KOPT-K1 (cell line): ENCODE data around the gene SRR.

Experiments used
- H3K27ac ChIP-seq: fragments of 200-600 bp; sonication (generic); 2 replicates; pipeline ENCODE4 v1.5.1; 2016; ENCODE audit warnings: antibody characterized with exemption, mild to moderate bottlenecking, low read depth, low read length; ENCODE audit not compliant: poor library complexity, severe bottlenecking
- H3K36me3 ChIP-seq: fragments of 200-600 bp; sonication (generic); 2 replicates; pipeline ENCODE4 v1.5.1; 2017; ENCODE audit warnings: antibody characterized with exemption, mild to moderate bottlenecking, low read length, moderate library complexity; ENCODE audit not compliant: insufficient read depth
- H3K9me3 ChIP-seq: fragments of 200-600 bp; sonication (generic); 2 replicates; pipeline ENCODE4 v1.5.1; 2017; ENCODE audit warnings: antibody characterized with exemption, low read length, mild to moderate bottlenecking; ENCODE audit not compliant: insufficient read depth, poor library complexity, severe bottlenecking

The SRR gene

GRCh38 chr17:2275722-2276121, 28.0 kb upstream of the SRR start:
- Histone ChIP-seq H3K27ac (no peak overlapping the region), H3K9me3 (no peaks in the 10 kb centered on the region), H3K36me3 (peaks cover 75% of the 10 kb centered on the region)

- peaks cover 78% of the 10 kb centered on the region for H3K36me3 ChIP-seq
- H3K27ac ChIP-seq: no peak overlapping the region
- H3K9me3 ChIP-seq: no peaks in the 10 kb centered on the region
Measured at GRCh38 chr17:2277429-2278170, 26.1 kb upstream of the SRR start.

GRCh38 chr17:2279707-2280106, 24.0 kb upstream of the SRR start:
- H3K36me3 ChIP-seq: peaks cover 79% of the 10 kb centered on the region
- H3K27ac ChIP-seq: no peak overlapping the region
- H3K9me3 ChIP-seq: no peaks in the 10 kb centered on the region

- H3K36me3 ChIP-seq: peaks cover 93% of the 10 kb centered on the region
- H3K27ac ChIP-seq: no peak overlapping the region
Measured at GRCh38 chr17:2282297-2282873, 21.4 kb upstream of the SRR start.

GRCh38 chr17:2283302-2283701, 20.4 kb upstream of the SRR start:
- no peaks in the 10 kb centered on the region for H3K9me3 ChIP-seq
- peaks cover 97% of the 10 kb centered on the region for H3K36me3 ChIP-seq
- no peak overlapping the region for H3K27ac ChIP-seq

More at GRCh38 chr17:2282297-2282873, 21.4 kb upstream of the SRR start:
- H3K9me3 ChIP-seq: no peaks in the 10 kb centered on the region

GRCh38 chr17:2289878-2290478, 13.8 kb upstream of the SRR start:
- H3K36me3 ChIP-seq: peaks cover 98% of the 10 kb centered on the region
- H3K9me3 ChIP-seq: no peaks in the 10 kb centered on the region
- no peak overlapping the region for H3K27ac ChIP-seq

- peaks cover 99% of the 10 kb centered on the region for H3K36me3 ChIP-seq
- H3K9me3 ChIP-seq: no peaks in the 10 kb centered on the region
- H3K27ac ChIP-seq: no peak overlapping the region
Measured at GRCh38 chr17:2292100-2292499, 11.7 kb upstream of the SRR start.

- Histone ChIP-seq H3K9me3 (no peaks in the 10 kb centered on the region), H3K27ac (no peak overlapping the region), H3K36me3 (peaks cover 100% of the 10 kb centered on the region)
Measured at GRCh38 chr17:2295575-2295974, 8.2 kb upstream of the SRR start.

- Histone ChIP-seq H3K9me3 (no peaks in the 10 kb centered on the region), H3K36me3 (peaks cover 96% of the 10 kb centered on the region), H3K27ac (no peak overlapping the region)
Measured at GRCh38 chr17:2297023-2297422, 6.7 kb upstream of the SRR start.

- H3K27ac ChIP-seq: no peak overlapping the region
- H3K36me3 ChIP-seq: peaks cover 74% of the 10 kb centered on the region
- no peaks in the 10 kb centered on the region for H3K9me3 ChIP-seq
Measured at GRCh38 chr17:2299136-2299535, 4.6 kb upstream of the SRR start.

GRCh38 chr17:2299756-2300155, 4.0 kb upstream of the SRR start:
- Histone ChIP-seq H3K27ac (no peak overlapping the region), H3K36me3 (peaks cover 68% of the 10 kb centered on the region), H3K9me3 (no peaks in the 10 kb centered on the region)

GRCh38 chr17:2302778-2303203, 959 bp upstream of the SRR start:
- no peaks in the 10 kb centered on the region for H3K9me3 ChIP-seq
- H3K36me3 ChIP-seq: peaks cover 41% of the 10 kb centered on the region
- H3K27ac ChIP-seq: peak overlapping the region; percentile 85

GRCh38 chr17:2304931-2305330, 1.2 kb downstream of the SRR start:
- H3K27ac ChIP-seq: no peak overlapping the region

GRCh38 chr17:2309338-2310154, 5.8 kb downstream of the SRR start:
- no peak overlapping the region for H3K27ac ChIP-seq
- H3K9me3 ChIP-seq: no peaks in the 10 kb centered on the region
- H3K36me3 ChIP-seq: peaks cover 13% of the 10 kb centered on the region

More at GRCh38 chr17:2304931-2305330, 1.2 kb downstream of the SRR start:
- no peaks in the 10 kb centered on the region for H3K9me3 ChIP-seq
- H3K36me3 ChIP-seq: peaks cover 24% of the 10 kb centered on the region

GRCh38 chr17:2312736-2313135, 9.0 kb downstream of the SRR start:
- Histone ChIP-seq H3K36me3 (peaks cover 10% of the 10 kb centered on the region), H3K27ac (no peak overlapping the region), H3K9me3 (no peaks in the 10 kb centered on the region)
